ENCODE measurements around the gene SMAD6. TPM values are rescaled to one million over a fixed set of nuclear protein-coding genes. Genes with fewer than 3 reads are reported as not detected.

Gene SMAD6
- total and polyA plus RNA-seq, 3 experiments from 2014 or later, result 0.04 to 0.26 TPM; not detected in 1

DNA sequence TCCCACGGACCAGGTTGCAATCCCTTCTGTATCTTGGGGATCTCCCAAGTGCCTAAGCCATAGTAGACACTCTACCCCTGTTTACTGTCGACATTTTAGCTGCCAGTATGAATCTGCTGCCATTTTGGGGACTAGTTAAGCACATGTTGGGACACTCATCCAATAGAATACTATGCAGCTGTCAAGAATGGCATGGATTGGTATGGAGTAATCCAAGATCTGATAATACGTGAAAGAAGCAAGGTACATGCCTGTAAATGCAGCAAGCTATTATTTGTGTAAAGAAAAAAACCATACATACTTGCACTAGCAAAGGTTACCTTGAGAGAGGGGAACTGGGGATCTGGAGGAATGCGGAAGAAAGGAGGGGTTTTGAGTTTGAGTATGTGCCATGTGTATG is 129.3 kb downstream of the SMAD6 start:
- ChIA-PET POLR2A (no interaction called here), CTCF (no interaction called here)
- Mint-ChIP-seq H3K36me3 (no peaks in the 10 kb centered on the region), H3K4me3 (no peak overlapping the region), H3K9me3 (no peaks in the 10 kb centered on the region), H3K4me1 (no peaks in the 10 kb centered on the region), H3K27ac (no peak overlapping the region), H3K27me3 (peaks cover 2 to 22% of the 10 kb centered on the region in 2 donors)
- Histone ChIP-seq H3K9me3 (ENCODE audit: low read length) (no peaks in the 10 kb centered on the region), H3K27me3 (ENCODE audit: insufficient read depth, low read length, poor library complexity, severe bottlenecking) (no peaks in the 10 kb centered on the region), H3K27ac (ENCODE audit: low read depth, low read length) (no peak overlapping the region), H3K4me1 (ENCODE audit: insufficient read depth, low read length) (no peaks in the 10 kb centered on the region), H3K36me3 (ENCODE audit: insufficient read depth, low read length) (no peaks in the 10 kb centered on the region), H3K4me3 (ENCODE audit: low read length) (no peak overlapping the region)
- DNase-seq, result no peak

DNA sequence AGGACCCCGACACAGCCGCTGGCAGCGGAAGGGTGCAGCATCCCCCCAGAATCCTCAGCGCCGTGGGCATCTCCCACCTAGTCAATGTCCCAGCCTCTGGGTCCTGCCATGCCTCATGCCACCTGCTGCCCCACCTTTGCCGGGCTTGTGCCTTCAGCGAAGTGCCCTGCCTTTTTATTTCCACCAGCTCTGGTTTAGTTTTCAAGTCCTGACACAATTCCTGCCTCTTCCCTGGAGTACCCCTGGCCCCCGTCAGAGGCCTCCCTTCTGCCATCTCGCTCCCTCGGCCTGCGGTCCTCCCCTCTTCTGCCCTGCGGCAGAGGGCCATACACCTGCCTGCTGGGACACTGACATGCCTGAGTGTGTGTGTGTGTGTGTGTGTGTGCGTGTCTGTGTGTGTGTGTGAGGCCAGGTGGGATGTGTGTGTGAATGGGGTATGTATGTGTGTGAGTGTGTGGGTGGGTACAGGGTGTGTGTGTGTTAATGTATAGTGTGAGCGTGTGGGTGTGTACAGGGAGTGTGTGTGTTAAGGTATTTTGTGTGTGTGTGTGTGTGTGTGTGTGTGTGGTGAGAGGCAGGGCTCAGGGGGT is 129.9 kb downstream of the SMAD6 start:
- H3K27ac ChIP-seq (ENCODE audit: low read depth, low read length), result no peak overlapping the region
- Mint-ChIP-seq H3K9me3 (no peaks in the 10 kb centered on the region), H3K4me1 (no peaks in the 10 kb centered on the region), H3K4me3 (no peak overlapping the region), H3K36me3 (no peaks in the 10 kb centered on the region), H3K27ac (no peak overlapping the region), H3K27me3 (peaks cover 2 to 22% of the 10 kb centered on the region in 2 donors)
- ChIA-PET POLR2A (no interaction called here), CTCF (no interaction called here)
- no peak overlapping the region for H3K4me3 ChIP-seq (ENCODE audit: low read length)
- H3K36me3 ChIP-seq (ENCODE audit: insufficient read depth, low read length), result no peaks in the 10 kb centered on the region
- no peaks in the 10 kb centered on the region for H3K4me1 ChIP-seq (ENCODE audit: insufficient read depth, low read length)
- no peaks in the 10 kb centered on the region for H3K9me3 ChIP-seq (ENCODE audit: low read length)
- no peaks in the 10 kb centered on the region for H3K27me3 ChIP-seq (ENCODE audit: insufficient read depth, low read length, poor library complexity, severe bottlenecking)
- DNase-seq, result no peak

Other genes with a start within 250 kb of the SMAD6 start
- gene SNAPC5, start 204.5 kb upstream of the SMAD6 start, total RNA-seq, result 10 to 100 TPM; 46.9 to 55.5 TPM
- 63.6 TPM for gene SNAPC5, start 204.5 kb upstream of the SMAD6 start, polyA plus RNA-seq
- 1,000 to 10,000 TPM; 4,419 to 4,492 TPM for gene RPL4, start 197.4 kb upstream of the SMAD6 start, total RNA-seq
- 1,182 TPM for gene RPL4, start 197.4 kb upstream of the SMAD6 start, polyA plus RNA-seq
- 10 to 100 TPM; 35.8 to 43.8 TPM for gene ZWILCH, start 196.9 kb upstream of the SMAD6 start, total RNA-seq
- 10.8 TPM for gene ZWILCH, start 196.9 kb upstream of the SMAD6 start, polyA plus RNA-seq
- gene LCTL, start 136.2 kb upstream of the SMAD6 start, total RNA-seq, result not detected
- gene LCTL, start 136.2 kb upstream of the SMAD6 start, polyA plus RNA-seq, result not detected